ENCODE data around the gene GABPA.
"Not testable (repeated sequence)": the region's sequence is repeated elsewhere in the genome, so short reads cannot be mapped to it uniquely, and the experiment has no call there.

Gene GABPA

DNA sequence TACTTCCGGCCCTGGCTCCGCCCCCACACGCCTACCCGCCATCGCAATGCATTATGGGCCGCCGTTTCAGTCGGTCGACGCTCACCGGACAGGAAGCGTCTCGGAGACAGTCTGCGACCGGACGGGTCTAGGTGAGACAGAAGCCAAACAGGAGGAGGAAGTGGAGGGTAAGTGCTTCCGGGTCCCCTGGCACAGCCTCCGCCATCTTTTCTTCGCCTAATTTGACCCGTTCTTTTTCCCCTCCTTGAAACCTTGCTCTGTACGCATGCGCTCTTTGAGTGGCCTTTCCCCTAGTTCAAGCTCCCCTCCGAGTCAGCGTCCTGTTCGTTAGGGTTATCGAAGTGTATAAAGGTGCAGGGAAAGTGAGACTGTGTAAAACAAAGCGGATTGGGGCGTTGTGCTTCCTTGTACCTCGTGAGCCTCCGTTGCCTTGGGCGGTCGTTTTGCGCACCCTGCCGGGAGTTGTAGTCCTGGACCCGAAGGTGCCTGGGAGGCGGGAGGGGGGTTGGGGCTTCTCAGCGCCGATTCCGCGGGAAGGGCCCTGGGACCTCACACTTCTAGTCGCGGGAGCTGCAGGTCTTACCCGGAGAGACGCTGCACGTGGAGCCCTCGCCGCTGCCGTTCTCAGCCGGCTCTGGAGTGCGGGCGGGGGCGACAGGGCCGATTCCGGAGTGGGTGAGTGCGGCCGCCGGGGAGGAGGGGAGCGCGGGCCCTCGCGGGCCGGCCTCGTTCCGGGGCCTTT is at the start of gene GABPA, which contains the start of gene ATP5PF:
Gene GABPA (plus strand): TSS at position 69 of the 742 bp plus-strand sequence. CDS start 6,627 bp downstream, outside the sequence.
Gene ATP5PF (minus strand): TSS at position 1 of the 742 bp plus-strand sequence. CDS start 5,110 bp downstream, outside the sequence.
- peak; percentile 97 for DNase-seq

DNA sequence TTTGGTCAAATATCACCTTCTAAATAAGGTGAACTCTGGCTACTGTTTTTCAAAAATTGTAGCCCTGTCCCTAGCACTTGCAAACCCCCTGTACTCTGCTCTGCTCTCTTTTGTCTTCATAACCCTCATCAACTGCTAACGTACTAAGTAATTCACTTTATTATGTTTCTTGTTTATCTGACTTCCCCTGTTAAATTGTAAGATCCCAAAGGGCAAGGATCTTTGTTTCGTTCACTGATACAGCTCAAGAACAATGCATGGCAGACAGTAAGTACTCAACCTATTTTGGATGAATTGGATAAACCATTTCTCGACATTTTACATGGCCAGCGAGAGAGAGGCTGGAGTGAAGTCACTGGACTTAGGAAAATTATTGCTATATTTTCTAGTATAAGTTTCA is 47.0 kb upstream of the GABPA start:
- DNase-seq: no peak

DNA sequence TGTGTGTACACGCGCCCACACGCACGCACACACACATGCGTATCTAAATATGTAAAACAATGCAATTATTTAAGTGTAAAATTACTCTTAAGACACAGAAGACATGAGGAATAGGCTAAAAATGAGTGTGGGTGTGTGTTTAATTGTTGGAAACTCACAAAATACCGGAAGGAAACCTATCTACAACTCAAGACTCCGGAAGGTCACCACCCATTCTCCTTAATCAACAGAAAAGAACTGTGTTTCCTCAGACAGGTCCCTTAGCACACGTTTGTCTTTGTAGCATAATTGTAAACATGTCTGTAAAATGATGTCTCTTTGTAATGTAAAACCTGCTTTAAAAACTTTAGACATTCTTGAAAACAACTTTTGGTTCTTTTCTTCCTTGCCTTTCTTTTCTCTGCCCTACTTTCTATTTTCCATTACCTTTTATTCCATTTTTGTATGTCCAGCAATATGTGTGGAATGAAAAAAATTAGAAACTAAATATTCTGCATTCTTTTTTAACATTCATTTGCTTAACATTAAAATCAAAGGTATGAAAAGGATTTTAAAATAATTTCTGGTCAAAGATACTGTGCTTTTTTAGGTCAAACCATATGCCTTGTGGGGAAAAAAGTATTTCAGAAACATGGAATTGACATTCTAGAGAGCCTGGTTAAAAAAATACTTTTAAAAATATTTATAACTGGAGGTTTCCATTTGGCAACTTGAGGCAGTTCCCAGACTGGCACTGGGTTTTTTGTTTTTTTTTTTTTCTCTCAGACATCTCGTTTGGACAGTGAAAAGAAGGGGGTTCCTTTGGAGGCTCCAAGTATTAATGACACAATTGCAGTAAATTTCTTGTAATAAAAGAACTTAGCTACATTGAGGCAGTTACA is 46.3 kb upstream of the GABPA start:
- DNase-seq: no peak

DNA sequence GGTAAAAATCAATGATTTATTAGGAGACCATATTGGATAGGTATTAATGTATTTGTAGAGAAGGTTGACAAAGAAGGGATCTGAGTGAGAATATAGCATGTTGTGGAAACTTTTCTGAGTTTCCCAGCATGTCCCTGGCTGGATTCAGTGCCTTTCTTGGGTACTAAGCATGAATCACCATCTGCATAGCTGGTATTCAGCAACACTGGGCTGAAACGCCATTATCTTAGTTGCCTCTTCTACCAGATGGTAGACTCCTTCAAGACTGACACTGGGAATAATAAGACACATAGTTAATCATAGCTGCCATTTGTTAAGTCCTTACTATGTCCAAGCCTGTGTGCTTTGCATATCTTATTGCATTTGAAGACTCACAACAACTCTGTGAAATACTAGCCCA is 45.5 kb upstream of the GABPA start:
- no peak for DNase-seq

DNA sequence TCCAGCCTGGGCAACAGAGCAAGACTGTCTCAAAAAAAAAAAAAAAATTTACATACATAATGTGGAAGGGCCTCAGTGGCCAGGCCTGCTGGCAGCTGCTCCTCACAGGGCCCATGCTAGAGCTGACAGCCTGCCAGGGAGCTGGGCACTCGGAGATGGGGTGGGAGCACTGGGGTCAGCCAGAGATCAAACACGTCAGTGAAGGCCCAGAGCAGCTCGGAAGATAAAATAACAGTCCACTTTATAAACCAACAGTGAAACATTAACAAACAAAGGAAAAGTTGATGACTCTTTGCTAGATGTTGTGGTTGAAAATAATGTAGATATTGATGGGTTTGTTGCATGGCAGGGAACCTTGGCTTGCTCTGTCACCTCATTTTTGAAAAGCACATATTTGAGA is 42.8 kb upstream of the GABPA start:
- DNase-seq: no peak

DNA sequence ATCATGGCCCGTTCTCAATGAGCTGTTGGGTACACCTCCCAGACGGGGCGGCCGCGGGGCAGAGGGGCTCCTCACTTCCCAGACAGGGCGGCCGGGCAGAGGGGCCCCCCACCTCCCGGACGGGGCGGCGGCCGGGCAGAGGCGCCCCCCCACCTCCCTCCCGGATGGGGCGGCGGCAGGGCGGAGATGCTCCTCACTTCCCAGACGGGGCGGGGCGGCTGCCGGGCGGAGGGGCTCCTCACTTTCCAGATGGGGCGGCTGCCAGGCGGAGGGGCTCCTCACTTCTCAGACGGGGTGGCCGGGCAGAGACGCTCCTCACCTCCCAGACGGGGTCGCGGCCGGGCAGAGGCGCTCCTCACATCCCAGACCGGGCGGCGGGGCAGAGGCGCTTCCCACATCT is 39.3 kb upstream of the GABPA start:
- not testable (repeated sequence) for DNase-seq

DNA sequence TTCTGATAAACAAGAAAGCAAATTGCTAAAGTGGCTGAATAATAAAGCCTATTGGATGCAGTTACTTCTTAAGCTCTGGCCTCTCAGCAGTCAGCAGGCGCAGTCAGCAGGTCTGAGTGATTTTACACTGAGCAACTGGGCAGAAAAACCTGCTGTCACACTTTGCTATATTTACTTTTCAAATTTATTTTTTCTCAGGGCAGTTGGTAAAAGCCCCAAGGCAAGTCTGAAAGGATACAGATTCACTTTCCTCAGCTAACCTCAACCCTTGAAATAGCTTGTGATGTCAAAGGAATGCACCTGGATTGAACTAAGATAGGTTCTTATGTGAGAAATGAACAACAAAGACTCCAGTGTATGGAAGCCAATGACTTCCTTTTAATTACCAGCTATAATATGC is 34.0 kb upstream of the GABPA start:
- DNase-seq: no peak

DNA sequence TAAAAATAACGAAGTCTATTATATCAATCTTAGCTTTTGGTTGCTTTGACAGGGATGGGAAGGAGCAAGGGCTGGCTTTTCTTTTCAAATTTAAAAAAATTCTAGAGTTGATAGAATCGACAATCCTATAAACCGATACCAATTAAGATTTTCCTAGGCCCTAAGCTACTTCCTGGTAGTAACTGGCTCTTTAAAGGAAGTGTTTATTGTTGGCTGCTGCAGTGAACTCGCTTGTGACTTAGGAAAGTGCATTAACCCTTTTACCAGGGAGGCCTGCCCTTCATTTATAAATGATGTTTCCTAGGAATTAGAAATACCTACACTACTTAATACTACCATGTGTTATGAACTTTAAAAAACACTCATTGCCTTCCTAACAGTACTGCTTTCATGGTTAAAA is 33.2 kb upstream of the GABPA start:
- no peak for DNase-seq

DNA sequence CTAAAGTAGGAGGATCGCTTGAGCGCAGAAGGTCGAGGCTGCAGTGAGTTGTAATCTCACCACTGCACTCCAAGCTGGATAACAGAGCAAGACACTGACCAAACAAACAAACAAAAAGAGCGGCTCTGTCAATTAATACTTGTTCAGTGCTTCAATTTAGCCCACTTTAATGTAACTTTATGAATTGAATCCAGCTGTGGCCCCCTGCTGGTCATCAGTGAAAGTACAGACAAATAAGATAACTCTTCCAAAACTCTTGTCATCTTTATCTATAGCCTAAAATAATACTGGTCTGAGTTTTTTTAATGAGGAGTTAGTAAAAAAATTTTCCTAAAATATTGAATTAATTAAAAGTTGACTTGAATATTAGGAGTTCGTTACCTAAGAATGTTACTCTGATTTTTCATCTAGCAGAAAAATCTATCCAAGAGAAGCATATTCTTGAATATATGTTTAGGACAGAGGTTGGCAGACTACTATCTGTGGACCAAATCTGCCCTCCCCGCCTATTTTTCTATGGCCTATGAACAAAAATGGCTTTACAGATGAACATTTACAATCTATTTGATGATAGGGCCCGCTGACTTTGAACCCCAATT is 26.2 kb upstream of the GABPA start:
- DNase-seq: peak; percentile 36

DNA sequence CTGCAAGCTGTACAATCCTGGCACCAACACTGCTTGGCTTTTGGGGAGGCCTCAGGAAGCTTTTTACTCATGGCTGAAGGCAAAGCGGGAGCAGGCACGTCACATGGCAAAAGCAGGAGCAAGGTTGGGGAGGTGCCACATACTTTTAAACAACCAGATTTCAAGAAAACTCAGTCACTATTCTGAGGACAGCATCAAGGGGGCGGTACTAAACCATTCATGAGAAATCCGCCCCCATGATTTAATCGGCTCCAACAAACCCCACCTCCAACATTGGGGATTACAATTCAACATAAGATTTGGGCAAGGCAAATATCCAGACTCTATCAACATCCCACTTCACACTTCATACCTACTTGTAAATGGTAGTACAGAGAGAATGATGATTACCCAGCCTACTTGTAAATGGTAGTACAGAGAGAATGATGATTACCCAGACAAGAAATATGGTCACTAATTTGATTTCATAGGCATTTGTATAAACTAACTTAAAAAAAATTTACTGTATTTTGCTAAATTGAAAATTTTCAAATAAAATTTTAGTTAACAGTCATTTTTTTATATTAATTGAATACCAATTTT is 25.0 kb upstream of the GABPA start:
- no peak for DNase-seq

DNA sequence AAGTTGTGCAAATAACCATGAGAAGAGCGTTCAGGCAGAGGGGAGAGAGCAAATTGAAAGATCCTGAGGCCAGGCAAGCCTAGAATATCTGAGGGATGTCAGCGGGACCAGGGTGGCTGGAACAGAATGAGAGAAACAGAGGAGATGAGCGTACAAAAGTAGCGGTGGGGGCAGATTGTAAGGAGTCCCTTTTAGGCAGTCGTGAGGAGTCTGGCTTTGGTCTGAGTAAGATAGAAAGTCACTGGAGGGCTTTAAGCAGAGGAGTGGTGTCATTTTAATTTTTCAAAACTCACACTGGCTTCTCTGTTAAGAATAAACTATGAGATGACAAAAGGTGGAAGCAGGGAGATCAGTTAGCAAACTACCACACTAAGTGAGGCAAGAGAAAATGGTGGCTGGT is 24.2 kb upstream of the GABPA start:
- DNase-seq: no peak

DNA sequence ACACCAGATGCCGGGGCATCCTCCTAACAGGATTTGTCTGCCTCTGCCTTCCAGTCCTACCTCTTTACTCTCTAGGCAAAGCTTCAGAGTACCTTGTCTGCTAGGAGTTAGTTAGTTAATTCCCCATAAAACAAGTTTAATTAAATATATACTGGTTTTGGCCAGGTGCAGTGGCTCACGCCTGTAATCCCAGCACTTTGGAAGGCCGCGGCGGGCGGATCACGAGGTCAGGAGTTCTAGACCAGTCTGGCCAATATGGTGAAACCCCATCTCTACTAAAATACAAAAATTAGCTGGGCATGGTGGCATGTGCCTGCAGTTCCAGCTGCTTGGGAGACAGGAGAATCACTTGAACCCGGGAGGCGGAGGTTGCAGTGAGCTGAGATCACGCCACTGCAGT is 20.7 kb upstream of the GABPA start:
- DNase-seq: not testable (repeated sequence)

DNA sequence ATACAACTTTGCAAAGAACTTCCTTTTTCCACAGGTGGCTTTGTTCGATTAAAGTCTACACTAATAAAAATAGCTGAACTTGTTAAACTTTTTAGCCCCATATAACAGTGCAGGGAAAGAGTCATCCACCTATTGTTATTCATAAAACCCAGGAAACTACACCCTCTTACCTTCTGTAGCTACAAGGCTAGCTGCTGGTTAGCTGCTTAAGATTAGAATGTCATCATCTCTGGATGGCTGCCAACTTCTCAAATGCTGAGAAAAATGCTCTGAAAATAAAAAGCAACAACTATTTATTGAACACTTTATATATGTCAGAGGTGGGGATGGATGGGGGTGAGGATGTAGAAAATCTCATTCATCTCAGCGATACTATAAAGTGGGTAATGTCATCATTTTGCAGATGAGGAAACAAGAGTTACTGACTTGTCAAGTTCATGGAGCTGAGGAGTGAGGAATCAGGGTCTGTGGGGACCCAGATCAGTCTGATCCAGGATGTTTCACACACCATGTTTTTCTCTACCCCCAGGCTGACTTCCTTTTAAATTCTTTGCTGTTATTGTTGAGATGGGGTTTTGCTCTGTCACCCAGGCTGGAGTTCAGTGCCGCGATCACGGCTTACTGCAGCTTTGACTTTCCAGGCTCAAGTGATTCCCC is 17.2 kb upstream of the GABPA start:
- no peak for DNase-seq

DNA sequence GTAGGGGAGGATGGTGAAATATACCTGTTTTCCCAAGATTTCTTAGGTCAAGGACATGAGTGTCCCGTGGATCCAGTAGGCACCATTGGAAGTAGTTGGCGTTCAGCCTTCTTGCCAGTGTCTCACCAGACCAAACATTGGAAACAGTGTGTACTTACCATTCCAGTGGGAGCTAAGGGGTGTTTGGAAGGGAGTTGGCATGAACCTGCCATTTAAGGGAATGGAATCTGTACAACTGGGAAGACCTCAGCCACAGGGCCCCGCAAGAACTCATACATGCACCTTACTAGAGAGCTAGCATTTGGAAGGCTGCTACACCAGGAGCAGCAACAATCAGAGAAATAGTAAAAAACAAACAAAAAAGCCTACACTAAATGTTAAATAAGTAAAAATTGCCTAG is 12.8 kb upstream of the GABPA start:
- DNase-seq: no peak

DNA sequence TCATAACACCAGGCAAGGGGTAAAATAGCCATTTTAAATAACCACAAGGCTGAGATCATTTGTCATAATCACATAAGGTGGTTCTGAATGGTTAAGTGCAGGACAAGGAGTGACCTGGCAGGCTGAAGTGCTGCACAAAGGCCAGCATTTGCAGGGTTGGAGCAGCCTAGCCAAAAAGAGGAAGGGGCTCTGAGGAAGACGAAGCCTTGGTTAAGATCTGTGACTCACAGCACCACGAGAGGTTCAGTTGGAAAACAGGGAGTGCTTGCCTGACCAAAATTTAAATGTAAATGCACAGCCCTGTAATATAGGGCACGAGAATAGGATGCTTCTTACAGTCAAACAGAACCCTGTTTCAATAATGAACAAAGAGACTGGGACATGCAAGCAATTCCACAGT is 12.1 kb upstream of the GABPA start:
- DNase-seq: no peak

DNA sequence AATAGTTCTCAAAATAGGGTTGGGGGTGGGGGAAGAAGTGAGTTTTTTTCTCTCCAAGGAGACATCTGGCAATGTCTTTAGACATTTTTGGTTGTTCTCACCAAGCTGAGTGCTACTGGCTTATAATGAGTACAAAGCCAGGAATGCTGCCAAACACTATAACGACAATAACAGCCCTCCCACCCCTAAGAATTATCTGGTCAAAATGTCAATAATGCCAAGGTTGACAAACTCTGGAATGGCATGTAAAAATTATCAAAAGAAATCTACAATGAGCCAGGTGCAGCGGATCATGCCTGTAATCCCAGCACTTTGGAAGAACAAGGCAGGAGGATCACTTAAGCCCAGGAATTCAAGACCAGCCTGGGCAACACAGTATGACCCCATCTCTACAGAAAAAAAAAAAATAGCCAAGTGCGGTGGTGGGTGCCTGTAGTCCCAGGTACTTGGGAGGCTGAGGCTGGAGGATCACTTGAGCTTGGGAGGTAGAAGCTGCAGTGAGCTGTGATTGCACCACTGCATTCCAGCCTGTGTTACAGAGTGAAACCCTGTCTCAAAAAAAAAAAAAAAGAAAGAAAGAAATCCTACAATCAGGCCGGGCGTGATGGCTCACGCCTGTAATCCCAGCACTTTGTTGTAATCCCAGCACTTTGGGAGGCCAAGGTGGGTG is 2.5 kb upstream of the GABPA start:
- no peak for DNase-seq

DNA sequence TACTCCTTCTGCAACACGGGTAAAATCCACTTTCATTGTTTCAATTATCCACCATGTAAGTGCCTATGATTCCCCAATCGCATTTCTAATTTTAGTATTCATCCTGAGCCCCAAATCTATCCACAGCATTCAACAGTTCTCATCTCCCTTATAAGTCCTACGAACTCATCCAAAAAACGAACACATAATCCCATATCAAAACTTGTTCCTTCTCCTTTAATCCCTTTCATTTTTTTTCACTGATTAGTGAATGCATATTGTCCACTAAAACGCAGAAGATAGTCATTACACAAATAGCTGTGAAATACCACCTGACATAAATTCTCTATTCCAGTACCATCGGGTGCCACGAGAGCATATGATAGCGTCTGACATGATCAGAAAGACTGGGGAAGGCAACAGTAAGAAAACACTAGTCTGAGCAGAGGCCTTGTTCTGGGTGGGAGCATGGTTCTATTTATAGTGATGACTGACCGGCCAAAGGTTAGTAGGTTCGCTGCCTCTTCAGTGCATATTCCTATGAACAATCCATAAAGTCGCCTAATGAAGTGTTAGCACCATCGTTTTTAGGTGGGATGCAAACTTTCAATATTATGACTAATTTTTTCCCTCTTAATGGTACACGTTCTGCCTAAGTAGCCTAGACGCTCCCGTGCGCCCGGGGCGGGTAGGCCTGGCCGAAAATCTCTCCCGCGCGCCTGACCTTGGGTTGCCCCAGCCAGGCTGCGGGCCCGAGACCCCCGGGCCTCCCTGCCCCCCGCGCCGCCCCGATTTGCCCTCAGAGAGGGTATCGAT is 716 bp upstream of the GABPA start:
- peak; percentile 15 for DNase-seq

DNA sequence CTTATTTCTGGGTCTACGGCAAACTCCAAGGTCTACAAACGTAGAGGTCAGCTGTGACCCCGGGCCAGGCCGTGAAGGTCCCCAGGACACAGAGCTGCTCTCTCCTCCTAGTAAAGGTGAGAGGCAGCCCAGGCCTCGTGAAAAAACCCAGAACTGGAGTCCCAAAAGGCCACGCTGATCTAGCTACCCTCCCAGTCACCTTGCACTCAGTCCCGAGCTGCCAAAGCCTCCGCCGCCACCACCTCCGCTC is 193 bp upstream of the GABPA start:
- no peak for DNase-seq

DNA sequence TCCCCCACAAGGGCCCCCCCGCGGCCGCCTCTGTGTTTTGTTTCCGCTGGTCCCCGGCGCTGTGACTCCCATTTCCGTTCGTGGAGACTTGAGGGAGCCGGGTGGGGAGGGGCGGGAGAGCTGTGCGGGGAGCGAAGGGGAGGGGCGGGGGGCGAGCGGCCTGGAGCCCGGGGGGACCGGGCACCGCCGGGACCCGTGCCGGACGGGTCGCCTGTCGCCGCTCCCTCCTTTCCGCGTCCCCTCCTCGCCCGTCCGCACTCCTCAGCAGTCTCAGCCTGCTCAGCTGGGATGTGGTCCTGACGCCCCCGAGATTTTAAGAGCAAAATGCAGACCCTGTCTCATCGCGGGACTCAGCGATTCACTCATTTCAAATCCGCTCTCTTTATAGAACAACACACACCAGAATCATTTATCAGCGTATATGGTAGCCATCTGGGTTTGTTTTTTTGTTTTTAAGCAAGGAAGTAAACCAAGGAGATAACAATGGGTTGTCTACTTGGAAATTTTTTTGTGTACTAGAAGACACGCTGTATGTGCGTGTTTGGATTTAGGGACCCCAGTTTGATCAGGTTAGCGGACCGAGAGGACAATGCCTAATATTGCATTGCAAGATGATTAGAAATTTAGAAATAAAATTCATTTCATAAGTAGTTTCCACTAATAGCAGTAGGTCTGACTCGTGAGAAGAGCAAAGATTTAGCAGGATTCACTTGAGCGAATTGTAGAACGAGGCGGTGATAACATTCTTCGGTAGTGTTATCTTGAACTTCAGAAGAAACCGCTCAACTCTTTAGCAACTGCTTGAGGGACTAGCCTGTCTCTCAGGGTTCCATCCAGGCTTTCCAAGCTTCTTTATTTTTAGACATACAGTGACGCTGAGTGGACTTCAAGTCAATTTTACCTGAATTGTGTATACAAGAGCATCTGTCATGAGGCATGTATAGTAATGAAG is 1.1 kb downstream of the GABPA start:
- peak; percentile 57 for DNase-seq

DNA sequence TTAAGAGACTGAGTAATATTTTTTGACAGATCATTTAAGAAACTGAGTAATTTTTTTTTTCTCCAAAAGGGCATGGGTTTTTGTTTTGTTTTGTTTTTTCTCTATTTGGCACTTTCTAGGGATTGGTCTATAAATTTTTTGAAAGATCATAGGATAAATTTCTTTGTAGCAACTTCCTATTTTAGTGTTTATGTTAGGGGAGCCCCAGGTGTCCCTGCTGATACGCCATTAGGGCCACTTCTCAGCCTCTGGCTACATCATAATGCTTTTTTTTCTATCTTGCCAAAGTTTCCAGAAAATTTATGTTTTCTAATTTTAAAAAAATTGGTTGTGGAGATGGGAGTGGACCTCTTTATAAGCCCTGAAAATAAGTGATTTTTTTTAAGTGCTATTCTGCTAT is 2.6 kb downstream of the GABPA start:
- no peak for DNase-seq
